ENCODE data around the gene NCR2. TPM values are rescaled to one million over a fixed set of nuclear protein-coding genes. Genes with fewer than 3 reads are reported as not detected.

The NCR2 gene
- total RNA-seq, 1 donor from 2014 or later = not detected

DNA sequence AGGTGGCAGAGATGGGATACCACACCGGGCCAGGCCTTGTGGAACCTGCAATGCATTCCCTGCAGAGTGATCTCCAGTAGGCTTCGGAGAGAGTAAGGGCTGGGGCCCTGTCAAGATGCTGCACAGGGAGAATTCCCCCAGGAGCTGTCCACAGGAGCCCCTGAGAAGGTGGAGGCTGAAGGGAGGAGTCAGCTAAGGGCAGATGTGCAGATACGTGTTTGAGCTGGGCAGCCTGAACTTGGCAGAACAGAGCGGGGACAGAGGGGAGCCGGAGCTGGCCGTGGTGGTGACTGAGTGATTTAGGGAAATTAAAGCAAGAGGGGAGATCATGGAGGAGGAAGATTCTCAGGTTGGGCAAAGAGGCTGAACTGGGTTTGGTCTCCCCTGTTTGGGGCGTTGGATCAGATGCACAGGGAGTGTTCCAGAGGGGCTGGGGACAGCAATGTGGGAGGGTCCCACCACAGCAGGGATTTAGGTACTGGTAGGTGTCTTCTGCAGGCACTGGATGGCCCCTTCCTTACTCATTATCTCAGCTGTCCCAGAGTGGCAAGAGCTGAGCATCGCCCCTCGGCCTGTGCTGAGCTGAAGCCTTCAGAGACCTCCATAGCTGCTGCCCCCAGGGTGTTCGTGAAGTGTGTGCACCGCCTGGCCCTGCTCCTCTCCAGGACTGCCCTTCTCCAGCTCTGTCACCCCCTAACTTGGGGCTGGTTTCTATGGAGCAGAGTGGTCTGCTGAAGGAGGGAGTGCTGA is 3.8 kb upstream of the NCR2 start:
- no peak for DNase-seq

GRCh38 chr6:41332241-41332640 is 3.2 kb upstream of the NCR2 start:
- DNase-seq = no peak

DNA sequence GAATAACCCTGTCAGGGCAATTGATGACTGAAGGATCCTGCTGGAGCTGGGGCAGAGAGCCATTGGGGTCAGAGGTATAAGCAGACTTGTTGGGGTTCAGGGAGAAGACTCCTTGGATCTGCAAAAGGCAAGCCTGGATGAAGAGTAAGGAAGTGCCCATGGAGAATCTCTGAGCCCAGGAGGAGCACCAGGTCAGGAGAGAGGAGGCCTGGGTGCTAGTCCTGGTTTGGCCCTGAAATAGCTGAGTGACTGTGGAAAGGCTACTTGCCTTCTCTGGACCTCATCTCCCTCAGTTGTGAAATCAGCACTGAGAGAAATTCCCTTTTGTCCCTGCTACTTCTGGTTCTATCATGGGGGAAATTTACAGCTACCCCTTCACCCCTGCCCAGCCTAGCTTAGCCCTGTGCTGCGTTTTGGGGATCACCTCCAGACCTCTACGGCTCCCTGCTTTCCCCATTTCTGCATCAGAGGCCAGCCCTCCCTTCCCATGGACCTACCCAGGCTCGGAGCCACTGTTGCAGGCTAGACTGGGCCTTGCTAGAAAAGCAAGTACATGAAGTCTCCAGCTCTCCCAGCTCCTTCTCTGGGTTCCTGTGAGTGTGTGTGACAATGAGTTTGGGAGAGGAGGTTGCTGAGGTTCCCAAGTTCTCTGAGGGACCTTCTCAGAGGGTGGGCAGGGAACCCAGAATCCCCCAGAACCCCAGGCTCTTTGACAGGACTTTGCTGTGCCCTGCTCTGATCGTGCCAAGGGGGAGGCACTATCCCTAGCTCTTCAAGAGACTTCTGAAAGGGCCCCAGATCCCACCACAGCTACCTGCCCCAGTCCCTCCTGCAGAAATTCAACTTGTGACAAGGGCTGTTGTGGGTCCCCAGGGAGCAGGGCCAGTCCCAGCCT is 2.3 kb upstream of the NCR2 start:
- DNase-seq = no peak

- no peak for DNase-seq
Observed at GRCh38 chr6:41334482-41335040, 847 bp upstream of the NCR2 start.

DNA sequence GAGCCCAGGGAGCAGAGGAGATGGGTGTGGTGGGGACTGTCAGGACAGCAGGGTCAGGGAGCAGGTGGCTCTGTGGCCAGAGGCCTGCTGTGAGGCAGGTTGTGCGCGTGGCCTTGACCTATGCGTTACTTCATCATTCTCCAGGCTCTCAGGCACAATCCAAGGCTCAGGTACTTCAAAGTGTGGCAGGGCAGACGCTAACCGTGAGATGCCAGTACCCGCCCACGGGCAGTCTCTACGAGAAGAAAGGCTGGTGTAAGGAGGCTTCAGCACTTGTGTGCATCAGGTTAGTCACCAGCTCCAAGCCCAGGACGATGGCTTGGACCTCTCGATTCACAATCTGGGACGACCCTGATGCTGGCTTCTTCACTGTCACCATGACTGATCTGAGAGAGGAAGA is 535 bp downstream of the NCR2 start:
- DNase-seq = no peak

DNA sequence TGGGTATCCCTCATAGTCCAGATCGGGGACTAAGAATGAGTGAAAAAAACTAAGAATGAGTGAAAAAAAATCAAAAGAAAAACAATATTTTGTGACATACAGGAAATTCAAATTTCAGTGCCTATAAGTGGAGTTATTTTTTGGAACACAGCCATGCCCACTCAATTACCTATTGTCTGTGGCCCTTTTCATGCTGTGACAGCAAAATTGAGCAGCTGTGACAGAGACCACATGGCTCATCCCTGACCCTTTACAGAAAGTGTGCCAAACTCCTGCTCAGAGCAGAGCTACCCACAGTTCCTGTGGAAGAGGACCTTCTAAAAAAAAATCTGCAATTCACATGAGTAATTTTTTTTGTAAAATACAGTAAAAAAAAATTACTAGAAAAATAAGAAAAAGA is 1.4 kb downstream of the NCR2 start:
- DNase-seq = no peak

DNA sequence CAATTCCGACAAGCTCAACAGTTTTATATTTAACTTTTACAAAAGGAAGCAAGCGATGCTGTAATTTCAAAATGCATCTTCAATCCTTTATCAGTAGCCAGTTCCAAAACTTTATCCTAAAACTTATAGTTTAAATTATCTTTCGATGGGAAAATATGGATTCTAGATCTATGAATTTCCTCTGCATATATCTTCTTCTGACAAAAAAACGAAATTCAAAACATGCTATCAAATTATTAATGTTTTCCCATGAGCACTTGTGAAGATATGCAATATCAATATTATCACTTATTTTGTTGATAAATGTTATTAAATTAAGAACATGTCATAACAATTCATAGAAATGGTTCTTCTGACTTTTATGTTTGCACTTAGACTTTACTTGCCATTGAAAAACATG is 2.3 kb downstream of the NCR2 start:
- no peak for DNase-seq

DNA sequence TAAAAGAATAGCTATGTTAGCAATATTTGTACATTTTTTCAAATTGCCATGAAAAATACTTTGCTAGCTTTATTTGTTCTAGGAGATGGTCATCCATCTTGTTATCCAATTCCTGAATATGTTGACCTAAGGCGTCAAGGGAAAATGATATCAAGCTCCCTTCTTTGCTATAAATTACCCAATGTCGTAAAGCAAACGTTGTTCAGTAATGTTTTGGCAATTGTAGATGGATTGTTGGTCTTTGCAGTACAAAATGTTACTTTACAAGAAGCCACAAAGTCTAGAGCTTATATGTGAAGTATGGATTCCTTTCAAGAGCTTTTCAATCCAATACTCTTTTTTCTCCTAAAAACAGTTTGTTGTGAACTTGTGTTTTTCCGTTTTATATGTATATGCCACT is 3.3 kb downstream of the NCR2 start:
- DNase-seq = no peak

DNA sequence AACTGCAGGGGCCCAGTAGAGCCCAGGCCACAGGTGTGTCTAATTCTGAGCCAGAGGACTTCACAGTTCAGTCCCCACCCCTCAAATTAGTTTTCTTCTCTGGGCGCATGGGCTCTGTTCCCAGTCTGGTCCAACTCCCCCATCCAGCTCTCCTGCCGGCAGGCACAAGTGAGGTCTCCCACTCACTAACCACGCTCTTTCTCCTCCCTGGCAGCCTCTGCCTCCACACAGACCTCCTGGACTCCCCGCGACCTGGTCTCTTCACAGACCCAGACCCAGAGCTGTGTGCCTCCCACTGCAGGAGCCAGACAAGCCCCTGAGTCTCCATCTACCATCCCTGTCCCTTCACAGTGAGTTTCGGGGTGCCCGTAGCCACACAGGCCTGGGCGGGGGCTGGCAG is 6.2 kb downstream of the NCR2 start:
- DNase-seq = no peak

DNA sequence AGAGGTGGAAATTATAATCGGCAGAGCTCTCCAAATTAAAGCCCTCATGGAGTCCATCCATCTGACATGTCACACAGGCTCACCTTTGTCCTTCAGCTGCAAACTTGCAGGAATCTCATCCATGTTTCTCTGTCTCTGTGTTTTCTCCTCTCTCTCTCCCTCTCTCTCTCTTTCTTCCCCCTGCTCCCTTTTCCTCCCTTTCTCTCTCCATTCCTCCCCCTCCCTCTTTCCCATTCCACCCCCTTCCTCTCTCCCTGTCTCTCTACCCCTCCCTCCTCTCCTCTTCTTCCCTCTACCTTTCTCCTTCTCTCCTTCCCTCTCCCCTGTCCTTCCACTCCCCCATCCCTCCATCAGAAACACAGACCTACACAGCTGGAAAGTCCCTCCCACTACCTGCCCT is 6.8 kb downstream of the NCR2 start:
- DNase-seq = no peak

DNA sequence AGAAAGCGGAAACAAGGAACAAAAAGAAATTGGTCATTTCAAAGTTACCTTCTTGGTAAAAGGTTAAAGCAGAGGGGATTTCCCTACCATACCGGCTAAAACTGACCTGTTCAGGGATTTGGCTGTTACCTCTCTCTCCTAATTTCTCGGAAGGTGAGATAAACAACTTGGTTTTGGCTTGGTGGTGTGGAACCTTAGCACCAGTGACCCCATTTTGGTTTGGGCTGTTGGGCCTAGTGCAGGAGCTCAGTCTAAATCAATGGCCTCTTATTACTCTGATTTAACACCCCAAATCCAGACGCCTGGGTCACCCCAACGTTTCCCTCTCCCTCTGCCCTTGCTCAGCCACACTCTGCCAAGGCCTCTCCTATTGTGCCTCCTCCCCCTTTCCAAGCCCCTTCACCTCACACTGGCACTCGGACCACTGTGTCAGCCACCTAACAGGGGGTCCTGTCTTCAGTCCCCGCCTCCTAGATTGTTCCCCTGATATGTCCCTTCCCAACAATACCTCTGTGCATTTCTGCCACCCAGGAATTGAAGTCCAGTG is 8.3 kb downstream of the NCR2 start:
- no peak for DNase-seq

GRCh38 chr6:41344876-41345275 is 9.5 kb downstream of the NCR2 start:
- DNase-seq = no peak

DNA sequence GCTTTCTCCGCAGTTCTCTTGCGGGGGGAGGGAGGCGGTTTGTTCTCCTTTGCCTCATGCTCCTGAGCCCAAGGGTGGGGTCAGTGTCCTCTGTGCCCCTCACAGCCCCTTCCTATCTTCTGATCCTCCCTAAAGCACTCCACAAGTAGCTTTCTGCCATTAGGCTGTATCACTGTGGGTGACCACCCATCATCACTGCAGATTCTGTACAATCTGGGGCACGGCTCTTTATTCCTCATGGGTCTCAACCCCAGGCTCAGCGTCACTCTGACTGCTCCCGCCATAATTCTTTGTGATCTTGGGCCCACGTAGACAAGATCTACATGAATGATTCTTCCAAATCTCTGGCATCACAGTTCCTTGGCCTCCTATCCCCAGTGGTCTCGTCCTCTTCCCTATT is 10.5 kb downstream of the NCR2 start:
- DNase-seq = no peak

- DNase-seq = no peak
Observed at GRCh38 chr6:41346441-41346840, 11.0 kb downstream of the NCR2 start.

DNA sequence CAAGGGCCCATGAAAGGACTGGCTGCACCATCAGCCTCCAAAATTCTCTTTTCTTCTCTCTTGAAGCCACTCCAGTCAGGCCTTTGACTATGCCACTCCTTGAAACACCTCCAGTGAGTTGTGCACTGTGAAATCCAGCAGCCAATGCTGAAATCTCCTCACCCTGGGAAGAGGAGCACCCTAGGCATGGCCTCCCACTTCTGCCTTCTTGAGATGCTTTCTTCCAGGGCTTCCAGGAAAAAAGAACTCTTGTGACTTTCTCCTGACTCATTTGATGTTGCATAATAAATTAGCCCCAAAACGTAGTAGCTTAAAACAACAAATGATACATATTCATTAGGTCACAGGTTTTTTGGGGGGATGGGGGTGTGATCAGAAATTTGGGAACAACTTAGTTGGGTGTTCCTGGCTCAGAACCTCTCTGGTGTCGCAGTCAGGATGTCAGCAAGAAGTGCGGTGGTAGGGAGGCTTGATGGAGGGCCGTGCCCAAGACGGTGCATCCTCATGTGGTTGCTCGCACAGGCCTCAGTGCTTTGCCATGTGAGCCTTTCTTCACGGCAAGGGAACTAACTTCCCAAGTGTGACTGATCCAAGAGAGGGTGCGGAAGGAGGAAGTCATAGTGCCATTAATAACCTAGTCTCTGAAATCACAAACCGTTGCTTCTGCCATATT is 12.1 kb downstream of the NCR2 start:
- no peak for DNase-seq

GRCh38 chr6:41348934-41349333 is 13.5 kb downstream of the NCR2 start:
- DNase-seq = no peak

DNA sequence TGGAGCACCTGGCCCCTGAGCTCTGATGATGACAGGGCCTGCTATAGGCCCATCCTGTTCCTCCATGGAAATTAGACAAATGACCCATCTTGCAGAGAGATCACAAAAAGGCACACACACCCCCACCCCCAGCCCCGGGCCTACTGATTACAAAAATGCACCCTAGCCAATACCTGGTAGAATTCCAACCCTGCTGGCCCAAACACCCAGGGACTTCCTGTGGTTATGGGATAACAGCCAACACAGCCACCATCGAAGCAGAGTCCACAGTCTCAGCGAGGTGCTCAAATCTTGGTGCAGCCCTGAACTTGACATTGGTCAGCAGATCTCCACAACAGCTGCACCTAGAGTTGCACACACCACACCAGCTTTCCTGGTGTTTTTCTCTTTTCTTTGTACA is 17.0 kb downstream of the NCR2 start:
- DNase-seq = no peak

DNA sequence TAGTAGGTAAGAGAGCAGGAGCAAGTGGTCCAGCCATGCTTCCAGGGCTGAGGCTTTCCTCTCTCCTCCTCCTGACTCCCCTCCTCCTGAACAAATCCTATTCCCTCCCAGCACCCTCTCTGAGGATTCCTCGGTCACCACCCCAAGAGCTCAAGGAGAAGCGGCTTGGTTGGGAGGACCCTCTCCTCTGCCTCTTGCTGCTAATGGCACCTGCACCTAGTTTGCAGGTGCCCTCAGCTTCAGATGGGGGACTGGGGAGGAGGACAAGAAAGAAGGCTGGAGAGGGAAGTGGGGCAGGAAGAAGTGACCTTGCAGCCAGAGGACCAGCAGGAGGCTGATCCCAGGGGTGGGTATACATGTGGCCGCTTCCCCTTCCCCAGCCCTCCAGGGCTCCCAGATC is 17.5 kb downstream of the NCR2 start:
- no peak for DNase-seq

DNA sequence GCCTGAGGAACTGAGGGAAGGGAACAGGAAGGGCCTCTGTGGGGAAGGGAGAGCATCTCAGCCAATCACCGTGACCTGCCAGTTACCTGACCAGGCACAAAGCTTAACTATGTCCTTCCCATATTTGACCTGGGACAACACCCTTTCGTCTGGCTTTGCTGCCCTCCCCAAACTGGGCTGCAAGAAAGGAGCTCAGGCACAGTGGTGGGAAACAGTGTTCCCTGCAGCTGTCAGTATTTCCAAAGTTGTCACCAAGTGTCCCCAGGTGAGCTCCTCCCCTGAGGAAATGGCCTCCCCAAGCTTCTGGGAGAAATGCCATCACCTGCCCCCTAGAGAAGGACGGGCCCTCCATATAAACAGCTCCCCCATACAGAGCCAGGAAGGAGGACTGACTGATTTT is 17.9 kb downstream of the NCR2 start:
- DNase-seq = no peak

- no peak for DNase-seq
Observed at GRCh38 chr6:41355952-41356351, 20.5 kb downstream of the NCR2 start.

DNA sequence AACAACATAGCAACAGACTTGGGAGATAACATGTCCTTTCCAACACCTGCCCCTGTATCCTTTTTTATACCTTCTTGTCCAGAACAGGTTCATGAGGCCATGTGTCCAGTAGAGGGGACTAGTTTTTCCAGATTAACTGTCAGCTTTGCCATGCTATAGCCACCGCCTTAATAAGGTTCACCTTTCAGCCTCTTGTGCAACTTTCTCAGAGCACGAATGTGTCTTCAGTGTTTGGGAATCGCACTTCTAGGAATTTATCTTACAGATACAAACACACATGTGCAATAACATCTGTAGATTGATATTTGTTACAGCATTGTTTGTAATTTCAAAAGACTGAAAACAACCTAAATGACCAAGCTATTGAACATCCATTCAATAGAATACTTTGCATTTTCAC is 21.4 kb downstream of the NCR2 start:
- no peak for DNase-seq

- DNase-seq = no peak
Observed at GRCh38 chr6:41358503-41358902, 23.1 kb downstream of the NCR2 start.
